ENCODE data around the gene SLAMF1. TPM values are rescaled to one million over a fixed set of nuclear protein-coding genes. Genes with fewer than 3 reads are reported as not detected.

The SLAMF1 gene
- total RNA-seq, 6 experiments from 2014 or later, result 0.20 to 0.42 (median 0.28) TPM

- intact Hi-C loops (cut with DNase I), result no loop called here
- H3K36me3 ChIP-seq, result no peaks in the 10 kb centered on the region
- DNase-seq, result no peak
- TF ChIP-seq POLR2A (IDR thresholded peaks at IDR 0.05), result no peak
- TF ChIP-seq CTCF (IDR thresholded peaks at IDR 0.05), result no peak
- H3K27ac ChIP-seq, result no peak overlapping the region
- WGBS (ENCODE audit: insufficient coverage, low coverage, low lambda C conversion rate, missing lambda C conversion rate), result 14% methylated on average over 1 of the region's 1 CpG
- no peaks in the 10 kb centered on the region for H3K4me1 ChIP-seq
- no peaks in the 10 kb centered on the region for H3K27me3 ChIP-seq
- H3K9me3 ChIP-seq, result no peaks in the 10 kb centered on the region
- H3K4me3 ChIP-seq, result no peak overlapping the region
- ATAC-seq, result no peak
Observed at GRCh38 chr1:160651433-160652064, 4.7 kb upstream of the SLAMF1 start.

GRCh38 chr1:160647329-160647720 is 481 bp upstream of the SLAMF1 start:
- no peaks in the 10 kb centered on the region for H3K9me3 ChIP-seq
- H3K4me3 ChIP-seq, result no peak overlapping the region
- 59% methylated on average over 3 of the region's 3 CpGs for WGBS (ENCODE audit: insufficient coverage, low coverage, low lambda C conversion rate, missing lambda C conversion rate)
- TF ChIP-seq CTCF (IDR thresholded peaks at IDR 0.05) (no peak), POLR2A (IDR thresholded peaks at IDR 0.05) (no peak)
- no peak overlapping the region for H3K27ac ChIP-seq
- no peaks in the 10 kb centered on the region for H3K36me3 ChIP-seq
- no peak for DNase-seq
- H3K4me1 ChIP-seq, result no peaks in the 10 kb centered on the region
- H3K27me3 ChIP-seq, result no peaks in the 10 kb centered on the region
- intact Hi-C loops (cut with DNase I), result no loop called here
- ATAC-seq, result no peak

GRCh38 chr1:160646180-160646579 is 664 bp downstream of the SLAMF1 start:
- Histone ChIP-seq H3K27ac (no peak overlapping the region), H3K4me1 (no peaks in the 10 kb centered on the region), H3K27me3 (no peaks in the 10 kb centered on the region), H3K36me3 (no peaks in the 10 kb centered on the region), H3K9me3 (no peaks in the 10 kb centered on the region), H3K4me3 (no peak overlapping the region)
- no peak for TF ChIP-seq CTCF (IDR thresholded peaks at IDR 0.05)
- TF ChIP-seq POLR2A (IDR thresholded peaks at IDR 0.05), result no peak
- 89% methylated on average over 1 of the region's 1 CpG for WGBS (ENCODE audit: insufficient coverage, low coverage, low lambda C conversion rate, missing lambda C conversion rate)
- DNase-seq (no peak), ATAC-seq (no peak)
- intact Hi-C loops (cut with DNase I), result no loop called here

GRCh38 chr1:160645386-160646130 is 1.3 kb downstream of the SLAMF1 start:
- H3K4me1 ChIP-seq, result no peaks in the 10 kb centered on the region
- no peak overlapping the region for H3K27ac ChIP-seq
- DNase-seq, result peak in 1 of 3 donors; percentile 15
- WGBS (ENCODE audit: insufficient coverage, low coverage, low lambda C conversion rate, missing lambda C conversion rate), result 71% methylated on average over 8 of the region's 13 CpGs
- ATAC-seq, result no peak
- TF ChIP-seq POLR2A (IDR thresholded peaks at IDR 0.05) (no peak), CTCF (IDR thresholded peaks at IDR 0.05) (no peak)
- H3K9me3 ChIP-seq, result no peaks in the 10 kb centered on the region
- no peaks in the 10 kb centered on the region for H3K27me3 ChIP-seq
- H3K4me3 ChIP-seq, result no peak overlapping the region
- H3K36me3 ChIP-seq, result no peaks in the 10 kb centered on the region
- intact Hi-C loops (cut with DNase I), result no loop called here

Data from right lobe of liver (tissue), 6 donors.